ENCODE measurements around the gene PPP2R2C. TPM values are rescaled to one million over a fixed set of nuclear protein-coding genes. Genes with fewer than 3 reads are reported as not detected.

The PPP2R2C gene
- total RNA-seq, 2 donors from 2014 or later = 0.05 to 0.35 TPM

DNA sequence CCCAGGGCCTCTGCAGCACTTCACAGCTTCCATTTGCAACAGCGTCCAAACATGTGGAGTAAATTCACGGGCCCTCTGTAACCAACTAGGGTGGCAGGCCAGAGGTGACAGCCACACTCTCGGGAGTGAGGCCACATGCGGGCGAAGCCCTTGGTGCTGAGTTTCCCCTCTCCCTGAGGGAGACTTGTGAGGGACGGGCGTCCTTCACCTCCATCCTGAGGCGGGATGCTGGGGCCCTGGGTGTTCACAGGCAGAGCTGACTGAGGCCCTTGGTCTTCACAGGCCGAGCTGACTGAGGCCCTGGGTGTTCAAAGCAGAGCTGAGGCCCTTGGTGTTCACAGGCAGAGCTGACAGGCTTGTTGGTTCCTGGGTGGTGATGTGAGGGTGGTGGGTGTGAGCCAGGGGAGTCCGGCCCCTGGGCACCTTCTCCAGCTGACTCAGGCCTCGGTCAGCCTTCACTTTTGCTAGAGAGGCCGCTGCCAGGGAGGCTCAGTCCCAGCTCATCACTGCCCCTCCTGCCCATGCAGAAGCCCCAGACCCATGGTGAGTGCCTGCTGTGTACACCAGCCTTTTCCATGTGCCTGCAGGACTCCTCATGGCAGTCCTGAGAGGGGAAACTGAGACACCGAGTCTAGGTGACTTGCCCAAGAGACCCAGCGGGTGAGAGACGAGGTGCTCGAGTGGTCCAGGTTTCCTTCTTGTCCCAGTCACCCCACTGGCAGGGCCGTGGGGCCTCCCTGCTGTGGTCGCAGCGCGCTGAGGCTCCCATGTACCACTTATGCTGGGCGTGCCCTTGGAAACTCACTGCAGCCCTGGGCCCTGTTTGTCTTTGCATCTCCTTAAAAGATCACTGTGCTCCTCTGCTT lies 194.2 kb downstream of the PPP2R2C start:
- Histone ChIP-seq H3K9me3 (no peaks in the 10 kb centered on the region), H3K9ac (ENCODE audit: low read depth in 2 of 2, low read length in 2 of 2) (peak overlapping the region in 1 of 2 donors; percentile 44), H3K27me3 (no peaks in the 10 kb centered on the region), H3K27ac (no peak overlapping the region), H3K36me3 (no peaks in the 10 kb centered on the region), H3K4me3 (no peak overlapping the region), H3K4me1 (no peaks in the 10 kb centered on the region)
- DNase-seq = no peak
- TF ChIP-seq, protein P1, sequence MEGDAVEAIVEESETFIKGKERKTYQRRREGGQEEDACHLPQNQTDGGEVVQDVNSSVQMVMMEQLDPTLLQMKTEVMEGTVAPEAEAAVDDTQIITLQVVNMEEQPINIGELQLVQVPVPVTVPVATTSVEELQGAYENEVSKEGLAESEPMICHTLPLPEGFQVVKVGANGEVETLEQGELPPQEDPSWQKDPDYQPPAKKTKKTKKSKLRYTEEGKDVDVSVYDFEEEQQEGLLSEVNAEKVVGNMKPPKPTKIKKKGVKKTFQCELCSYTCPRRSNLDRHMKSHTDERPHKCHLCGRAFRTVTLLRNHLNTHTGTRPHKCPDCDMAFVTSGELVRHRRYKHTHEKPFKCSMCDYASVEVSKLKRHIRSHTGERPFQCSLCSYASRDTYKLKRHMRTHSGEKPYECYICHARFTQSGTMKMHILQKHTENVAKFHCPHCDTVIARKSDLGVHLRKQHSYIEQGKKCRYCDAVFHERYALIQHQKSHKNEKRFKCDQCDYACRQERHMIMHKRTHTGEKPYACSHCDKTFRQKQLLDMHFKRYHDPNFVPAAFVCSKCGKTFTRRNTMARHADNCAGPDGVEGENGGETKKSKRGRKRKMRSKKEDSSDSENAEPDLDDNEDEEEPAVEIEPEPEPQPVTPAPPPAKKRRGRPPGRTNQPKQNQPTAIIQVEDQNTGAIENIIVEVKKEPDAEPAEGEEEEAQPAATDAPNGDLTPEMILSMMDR (IDR thresholded peaks at IDR 0.05) = no peak
- intact Hi-C loops (cut with DNase I) = no loop called here

DNA sequence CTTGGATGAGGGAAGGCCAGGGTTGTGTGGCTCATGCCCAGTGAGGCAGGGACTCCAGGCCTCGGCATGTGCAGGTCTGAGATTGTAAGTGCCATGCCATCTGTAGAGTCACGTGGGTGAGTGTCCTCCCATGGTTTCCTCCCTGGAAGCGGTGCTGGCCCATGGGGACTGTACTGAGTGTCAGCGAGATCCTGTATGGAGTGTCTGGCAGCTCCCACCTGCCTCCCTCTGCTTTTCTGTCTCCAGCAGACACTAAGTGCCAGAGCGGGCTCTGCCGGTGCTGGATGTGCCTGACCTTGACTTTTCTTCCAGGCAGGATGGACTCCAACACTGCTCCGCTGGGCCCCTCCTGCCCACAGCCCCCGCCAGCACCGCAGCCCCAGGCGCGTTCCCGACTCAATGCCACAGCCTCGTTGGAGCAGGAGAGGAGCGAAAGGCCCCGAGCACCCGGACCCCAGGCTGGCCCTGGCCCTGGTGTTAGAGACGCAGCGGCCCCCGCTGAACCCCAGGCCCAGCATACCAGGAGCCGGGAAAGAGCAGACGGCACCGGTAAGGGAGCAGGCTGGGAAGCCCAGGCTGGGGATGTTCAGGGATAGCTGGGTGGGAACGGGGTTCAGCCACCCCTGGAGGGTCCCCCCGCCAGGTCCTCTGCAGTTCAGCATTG lies 195.1 kb downstream of the PPP2R2C start:
- TF ChIP-seq, protein P1 (IDR thresholded peaks at IDR 0.05) = no peak
- DNase-seq = no peak
- no peaks in the 10 kb centered on the region for H3K4me1 ChIP-seq
- no peak overlapping the region for H3K27ac ChIP-seq
- no peaks in the 10 kb centered on the region for H3K27me3 ChIP-seq
- no peaks in the 10 kb centered on the region for H3K36me3 ChIP-seq
- intact Hi-C loops (cut with DNase I) = no loop called here
- H3K9me3 ChIP-seq = no peaks in the 10 kb centered on the region
- no peak overlapping the region for H3K4me3 ChIP-seq
- no peak overlapping the region for H3K9ac ChIP-seq (ENCODE audit: low read depth in 2 of 2, low read length in 2 of 2)

DNA sequence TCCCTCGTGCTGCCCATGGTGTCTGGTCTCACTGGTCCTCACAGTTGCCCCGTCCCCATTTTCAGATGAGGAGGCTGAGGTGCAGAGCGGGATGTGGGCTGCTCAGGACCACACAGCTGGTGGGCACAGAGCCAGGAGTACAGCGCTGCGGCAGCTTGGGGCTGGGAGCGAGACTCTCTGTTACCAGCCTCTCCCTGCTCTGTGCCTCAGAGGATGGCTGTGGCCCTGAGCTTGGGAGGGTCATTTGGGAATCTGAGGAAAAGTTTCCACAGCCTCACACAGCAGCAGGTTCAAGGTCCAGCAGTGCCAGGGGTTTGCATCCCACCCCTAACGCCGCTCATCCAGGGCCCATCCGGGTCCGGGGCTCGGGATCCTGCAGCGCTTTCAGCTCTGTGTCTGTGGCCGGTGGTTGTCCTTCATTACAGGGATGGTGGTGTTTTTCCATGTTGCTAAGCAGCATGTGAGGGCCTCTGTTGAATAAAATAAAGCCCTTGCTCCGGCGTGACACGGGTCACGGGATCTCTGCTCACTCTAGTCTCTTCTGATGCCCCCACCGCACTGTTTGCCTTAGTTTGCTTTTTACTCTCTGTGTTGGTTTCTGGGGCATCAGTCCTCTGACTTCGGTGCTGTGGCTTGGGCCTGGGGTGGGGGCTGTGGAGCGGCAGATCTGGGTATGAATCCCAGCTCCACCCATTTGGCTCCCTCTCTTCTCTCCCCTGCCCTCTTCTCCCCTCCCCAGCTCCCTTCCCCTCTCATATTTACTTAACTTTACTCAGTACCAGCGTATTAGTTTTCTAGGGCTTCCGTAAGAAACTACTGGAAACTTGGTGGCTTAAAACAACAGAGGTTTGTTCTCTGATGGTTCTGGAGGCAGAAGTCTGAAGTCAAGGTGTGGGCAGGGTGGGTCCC lies 196.3 kb downstream of the PPP2R2C start:
- H3K9ac ChIP-seq (ENCODE audit: low read depth in 2 of 2, low read length in 2 of 2) = no peak overlapping the region
- peaks cover 6% of the 10 kb centered on the region for H3K4me1 ChIP-seq
- TF ChIP-seq, protein P1 (IDR thresholded peaks at IDR 0.05) = no peak
- no peaks in the 10 kb centered on the region for H3K27me3 ChIP-seq
- intact Hi-C loops (cut with DNase I) = no loop called here
- no peak overlapping the region for H3K4me3 ChIP-seq
- H3K9me3 ChIP-seq = no peaks in the 10 kb centered on the region
- no peak overlapping the region for H3K27ac ChIP-seq
- DNase-seq = no peak
- no peaks in the 10 kb centered on the region for H3K36me3 ChIP-seq

DNA sequence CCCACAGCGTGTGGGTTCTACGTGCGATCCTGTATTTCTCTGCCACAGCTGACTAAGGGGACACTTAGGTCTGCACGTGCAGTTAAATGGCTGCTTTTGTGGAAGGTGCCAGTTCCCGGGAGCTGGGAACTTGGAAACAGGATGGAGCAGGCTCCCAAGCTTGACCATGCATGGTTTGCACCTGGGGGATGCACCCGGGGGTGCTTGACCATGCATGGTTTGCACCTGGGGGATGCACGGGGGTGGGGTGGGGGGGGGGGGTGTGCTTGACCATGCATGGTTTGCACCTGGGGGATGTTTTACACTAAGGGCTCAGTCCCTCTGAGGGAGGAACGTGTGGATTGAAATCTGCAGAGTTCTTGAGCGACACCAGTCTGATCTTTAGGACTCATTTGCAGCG lies 197.1 kb downstream of the PPP2R2C start:
- Histone ChIP-seq H3K27me3 (no peaks in the 10 kb centered on the region), H3K4me3 (no peak overlapping the region), H3K27ac (no peak overlapping the region), H3K36me3 (no peaks in the 10 kb centered on the region), H3K9ac (ENCODE audit: low read depth in 2 of 2, low read length in 2 of 2) (no peak overlapping the region), H3K9me3 (no peaks in the 10 kb centered on the region), H3K4me1 (peaks cover 6% of the 10 kb centered on the region)
- intact Hi-C loops (cut with DNase I) = no loop called here
- TF ChIP-seq, protein P1 (IDR thresholded peaks at IDR 0.05) = no peak
- DNase-seq = no peak

DNA sequence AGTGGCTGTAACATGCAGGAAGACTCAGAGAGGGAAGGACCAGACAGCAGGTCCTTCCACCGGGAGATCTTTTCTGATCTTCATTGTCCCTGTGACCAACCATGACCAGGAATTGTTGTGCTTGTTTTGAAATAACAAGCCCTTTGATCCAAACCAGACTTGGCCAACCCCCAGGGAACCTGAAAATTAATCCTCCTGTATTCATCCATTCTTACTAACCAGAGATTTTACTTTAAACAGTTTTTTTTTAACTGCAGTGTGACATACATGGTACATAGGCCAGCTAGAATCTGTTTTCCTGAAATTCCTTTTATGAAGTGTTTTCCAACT lies 198.8 kb downstream of the PPP2R2C start:
- no peak for DNase-seq
- Histone ChIP-seq H3K4me3 (no peak overlapping the region), H3K27me3 (no peaks in the 10 kb centered on the region), H3K9ac (ENCODE audit: low read depth in 2 of 2, low read length in 2 of 2) (no peak overlapping the region), H3K27ac (peak overlapping the region; percentile 33), H3K36me3 (no peaks in the 10 kb centered on the region), H3K9me3 (no peaks in the 10 kb centered on the region), H3K4me1 (peaks cover 6% of the 10 kb centered on the region)
- TF ChIP-seq, protein P1 (IDR thresholded peaks at IDR 0.05) = no peak
- intact Hi-C loops (cut with DNase I) = no loop called here
